ENCODE measurements around the gene RASSF1. TPM values are rescaled to one million over a fixed set of nuclear protein-coding genes. Genes with fewer than 3 reads are reported as not detected.

RASSF1 gene
- total RNA-seq, 1 experiment from 2014 or later, result 37.1 TPM

- in situ Hi-C loops (cut with HindIII; ENCODE audit: low pct_unique_long_range_greater_than_20kb, low sequenced_read_pairs), result no loop called here
- DNase-seq (ENCODE audit: low read depth), result no peak
These were observed 9.2 kb downstream of the RASSF1 start for GRCh38 chr3:50331364-50331907.

GRCh38 chr3:50330330-50330729, 10.3 kb downstream of the RASSF1 start:
- no peak for DNase-seq (ENCODE audit: low read depth)
- in situ Hi-C loops (cut with HindIII; ENCODE audit: low pct_unique_long_range_greater_than_20kb, low sequenced_read_pairs), result no loop called here

DNA sequence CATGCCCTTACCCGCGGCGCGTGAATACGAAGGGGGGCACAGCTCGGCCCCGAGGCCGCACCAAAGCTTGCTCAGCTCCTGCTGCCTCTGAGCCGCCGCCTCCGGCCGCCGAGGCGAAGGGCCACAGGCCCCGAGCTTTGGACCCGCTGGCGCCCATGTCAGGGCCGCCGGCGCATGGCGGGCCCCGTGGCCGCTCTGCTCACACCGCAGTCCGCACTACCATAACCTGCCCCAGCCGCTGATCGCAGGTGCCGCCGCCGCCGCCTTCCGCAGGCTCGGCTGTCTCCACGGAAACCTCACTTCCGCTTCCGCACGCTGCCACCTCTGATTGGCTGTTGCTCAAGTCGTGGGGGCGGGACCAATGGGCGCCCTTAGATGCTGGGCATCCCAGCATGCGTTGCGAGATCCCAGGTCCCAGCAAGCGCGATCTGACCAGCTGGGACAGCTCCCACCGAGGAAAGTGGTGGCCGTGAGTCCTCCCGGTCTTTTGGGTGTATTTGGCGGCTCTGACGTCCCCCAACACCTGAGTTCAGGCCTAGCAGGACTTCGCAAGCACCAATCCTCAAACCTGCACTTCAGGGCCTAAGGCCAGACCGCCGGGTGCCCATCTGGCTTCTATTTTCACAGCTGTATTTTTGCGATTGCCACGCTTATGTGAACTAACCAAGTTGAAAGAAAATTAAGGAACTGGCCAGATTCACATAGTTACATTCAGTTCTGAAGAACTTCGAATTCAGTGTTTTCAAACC, 12.5 kb downstream of the RASSF1 start, which contains the start of gene TUSC2:
TSS of gene TUSC2 (minus strand) at position 281 of the 749 bp plus-strand sequence. CDS start at position 157, 124 bp downstream.
- in situ Hi-C loops (cut with HindIII; ENCODE audit: low pct_unique_long_range_greater_than_20kb, low sequenced_read_pairs), result no loop called here
- DNase-seq (ENCODE audit: low read depth), result peak; percentile 82

- in situ Hi-C loops (cut with HindIII; ENCODE audit: low pct_unique_long_range_greater_than_20kb, low sequenced_read_pairs), result no loop called here
- no peak for DNase-seq (ENCODE audit: low read depth)
These were observed 13.5 kb downstream of the RASSF1 start for GRCh38 chr3:50327129-50327528.

- DNase-seq (ENCODE audit: low read depth), result no peak
- in situ Hi-C loops (cut with HindIII; ENCODE audit: low pct_unique_long_range_greater_than_20kb, low sequenced_read_pairs), result no loop called here
These were observed 14.5 kb downstream of the RASSF1 start for GRCh38 chr3:50326182-50326541.

DNA sequence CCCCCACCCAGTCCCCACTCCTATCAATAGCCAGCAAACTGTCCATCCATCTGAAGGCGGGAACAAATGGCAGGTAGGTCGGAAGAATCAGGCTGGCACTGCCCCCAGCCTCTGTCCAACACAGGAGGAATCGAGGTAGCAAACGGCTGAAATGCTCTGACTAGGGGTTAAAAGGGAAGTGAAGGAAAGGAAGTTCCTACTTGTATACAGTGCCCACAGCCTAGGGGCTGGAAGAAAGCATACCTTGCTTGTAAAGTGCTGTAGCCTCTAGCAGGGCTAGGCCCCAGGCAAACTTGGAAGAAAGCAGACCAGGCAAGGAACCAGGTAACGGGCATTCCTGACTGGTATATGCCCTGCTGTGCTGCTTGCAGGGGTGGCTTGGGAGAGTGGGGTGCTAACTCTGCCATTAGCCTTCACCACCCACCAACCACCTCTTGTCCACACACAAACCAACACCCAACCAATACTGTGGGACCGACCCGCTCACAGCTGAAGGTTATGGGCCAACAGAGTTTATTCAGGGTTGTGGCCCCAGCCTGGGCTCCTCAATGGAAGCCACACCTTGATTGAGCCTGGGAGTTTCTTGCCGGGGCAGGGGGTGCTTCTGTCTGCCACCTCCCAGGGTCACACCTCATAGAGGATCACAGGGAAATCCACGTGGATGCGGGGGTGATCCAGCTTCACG, 15.0 kb downstream of the RASSF1 start:
- no peak for DNase-seq (ENCODE audit: low read depth)
- in situ Hi-C loops (cut with HindIII; ENCODE audit: low pct_unique_long_range_greater_than_20kb, low sequenced_read_pairs), result no loop called here

DNA sequence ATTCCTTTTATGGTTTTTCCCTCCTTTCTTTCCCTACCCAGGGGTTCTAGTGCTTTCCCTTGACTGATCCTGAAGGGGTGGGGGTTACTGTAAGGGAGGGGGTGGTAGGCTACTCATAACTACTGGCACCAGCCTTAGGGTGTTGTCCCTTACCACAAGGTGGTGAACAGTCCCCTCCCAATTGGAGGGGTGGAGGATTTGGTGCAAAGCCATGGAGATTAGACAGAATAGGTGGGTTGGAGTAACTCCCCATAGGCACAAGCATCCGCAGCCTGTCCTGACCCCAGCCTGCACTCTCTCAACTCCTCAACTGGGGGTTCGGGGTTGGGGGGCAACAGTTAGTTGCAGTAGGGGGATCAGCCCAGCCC, 15.5 kb downstream of the RASSF1 start:
- no peak for DNase-seq (ENCODE audit: low read depth)
- in situ Hi-C loops (cut with HindIII; ENCODE audit: low pct_unique_long_range_greater_than_20kb, low sequenced_read_pairs), result no loop called here

DNA sequence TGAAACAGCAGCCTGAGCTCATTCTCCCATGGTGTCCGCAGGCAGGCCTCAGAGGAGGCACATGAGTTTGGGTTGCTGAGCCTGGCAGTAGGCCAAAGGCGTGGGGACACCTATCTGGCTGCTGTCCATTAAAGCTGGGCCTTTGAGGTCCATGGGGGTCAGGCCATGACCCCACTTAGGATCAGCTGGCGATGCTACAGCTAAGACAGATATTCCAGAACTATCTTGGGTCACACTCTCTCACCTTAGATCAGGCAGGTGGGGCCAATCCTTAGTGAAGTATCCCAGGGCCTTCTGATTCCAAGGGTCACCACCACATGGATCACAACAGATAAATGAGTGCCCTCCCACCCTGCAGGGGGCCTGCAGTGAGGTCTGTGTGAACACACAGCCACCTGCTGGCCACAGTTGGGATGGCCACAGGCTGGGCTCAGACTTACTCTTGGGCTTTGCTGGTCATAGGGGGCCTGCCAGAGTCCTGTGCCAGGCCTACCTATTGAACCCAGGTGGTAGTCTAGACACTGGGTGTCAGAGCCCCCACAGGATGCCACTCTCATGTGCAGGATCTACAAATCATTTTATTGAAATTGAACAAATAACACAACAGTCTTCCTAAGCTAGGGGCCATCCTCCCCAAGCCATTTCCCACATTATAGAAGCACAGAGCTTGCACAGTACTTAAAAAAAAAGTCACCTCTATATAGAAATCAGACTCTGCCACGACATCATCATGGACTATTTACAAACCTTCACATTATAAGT, 16.1 kb downstream of the RASSF1 start:
- in situ Hi-C loops (cut with HindIII; ENCODE audit: low pct_unique_long_range_greater_than_20kb, low sequenced_read_pairs), result no loop called here

DNA sequence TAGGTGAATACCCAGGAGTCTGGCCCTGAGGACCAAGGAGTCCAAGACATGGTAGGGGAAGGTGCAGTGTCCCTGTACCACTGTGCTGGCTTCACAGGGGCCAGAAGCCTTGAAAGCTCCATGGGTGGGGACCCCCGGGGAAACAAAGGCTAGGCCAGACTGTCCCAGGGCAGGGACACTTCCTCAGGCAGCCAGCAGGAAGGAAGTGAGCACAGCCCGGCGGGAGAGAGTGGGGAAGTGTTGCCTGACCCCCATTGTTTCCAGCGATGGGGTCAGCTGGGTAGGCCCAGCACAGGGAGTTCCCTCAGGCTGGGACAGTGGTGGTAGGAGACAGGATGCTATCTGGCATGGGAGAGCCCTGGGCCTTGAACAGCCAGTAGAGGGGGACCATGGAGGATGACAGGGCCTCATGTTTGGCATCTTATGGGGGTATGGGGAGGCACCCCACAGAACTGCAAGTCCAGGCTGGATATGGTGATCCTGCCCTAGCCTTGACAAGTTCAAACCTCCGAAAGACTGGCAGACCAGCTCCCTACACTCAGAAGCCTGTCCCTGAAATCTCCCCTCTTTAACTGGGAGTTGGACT, 16.9 kb downstream of the RASSF1 start:
- in situ Hi-C loops (cut with HindIII; ENCODE audit: low pct_unique_long_range_greater_than_20kb, low sequenced_read_pairs), result no loop called here
- no peak for DNase-seq (ENCODE audit: low read depth)

More for the DNA sequence above, 16.1 kb downstream of the RASSF1 start:
- peak; percentile 49 for DNase-seq (ENCODE audit: low read depth)

GRCh38 chr3:50323092-50323600, 17.5 kb downstream of the RASSF1 start:
- DNase-seq (ENCODE audit: low read depth), result no peak
- in situ Hi-C loops (cut with HindIII; ENCODE audit: low pct_unique_long_range_greater_than_20kb, low sequenced_read_pairs), result no loop called here

- in situ Hi-C loops (cut with HindIII; ENCODE audit: low pct_unique_long_range_greater_than_20kb, low sequenced_read_pairs), result no loop called here
- DNase-seq (ENCODE audit: low read depth), result no peak
These were observed 18.1 kb downstream of the RASSF1 start, which contains the start of gene HYAL2 for GRCh38 chr3:50322386-50323091. Gene HYAL2, minus strand, starts transcription at chr3:50322745. Its CDS starts 2,256 bp downstream, at chr3:50320489.

DNA sequence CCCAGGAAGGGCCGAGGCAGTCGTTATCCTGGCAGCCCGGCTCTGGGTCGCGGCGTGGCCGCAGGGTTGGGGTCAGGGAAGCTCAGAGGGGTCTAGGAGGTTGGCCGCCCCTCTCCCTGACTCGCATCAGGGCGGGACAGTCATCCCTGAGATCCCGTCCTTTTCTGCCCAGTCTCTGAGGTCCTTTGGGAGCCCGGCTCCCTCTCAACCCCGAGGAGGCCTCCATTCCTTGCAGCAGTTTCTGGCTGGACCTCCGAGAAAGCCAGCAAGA, 18.6 kb downstream of the RASSF1 start:
- no peak for DNase-seq (ENCODE audit: low read depth)
- in situ Hi-C loops (cut with HindIII; ENCODE audit: low pct_unique_long_range_greater_than_20kb, low sequenced_read_pairs), result no loop called here

DNA sequence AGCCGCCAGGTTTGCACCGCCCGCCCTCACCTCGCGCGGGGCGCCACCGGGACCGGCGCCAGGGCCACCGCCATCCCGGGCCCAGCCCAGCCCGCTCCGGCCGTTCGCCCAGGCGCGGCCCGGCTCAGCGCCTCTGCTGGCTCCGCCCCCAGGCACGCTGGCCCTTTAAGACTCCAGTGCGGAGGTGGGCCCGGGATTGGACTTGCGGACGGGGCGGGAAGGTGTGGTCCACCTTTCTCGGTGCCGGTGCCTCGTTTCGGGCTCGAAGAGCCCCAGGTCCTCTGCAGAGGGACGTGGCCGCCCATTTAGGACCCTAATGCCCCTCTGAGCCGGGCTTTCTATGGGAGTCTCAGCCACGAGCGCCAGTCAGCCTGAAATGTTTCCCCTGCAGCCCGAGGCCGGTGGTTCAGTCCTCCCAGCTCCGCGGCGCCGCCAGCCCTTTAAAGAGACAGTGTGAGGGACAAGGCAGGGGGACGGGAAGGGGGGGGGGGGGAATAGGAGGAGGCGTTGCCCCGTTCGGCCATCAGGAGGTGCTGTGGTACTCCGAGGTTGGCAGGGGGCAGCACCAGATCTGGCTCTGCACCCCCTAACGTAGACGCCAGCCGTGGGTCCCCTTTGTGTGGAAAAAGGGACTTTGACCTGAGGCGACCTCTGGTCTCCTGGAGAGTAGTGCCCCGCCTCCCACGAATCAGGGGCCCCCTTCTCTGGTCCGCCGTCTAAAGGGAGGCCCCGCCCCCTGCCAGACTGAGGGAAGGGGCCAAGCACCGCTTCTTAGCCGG, 19.1 kb downstream of the RASSF1 start:
- DNase-seq (ENCODE audit: low read depth), result peak; percentile 88
- in situ Hi-C loops (cut with HindIII; ENCODE audit: low pct_unique_long_range_greater_than_20kb, low sequenced_read_pairs), result no loop called here

DNA sequence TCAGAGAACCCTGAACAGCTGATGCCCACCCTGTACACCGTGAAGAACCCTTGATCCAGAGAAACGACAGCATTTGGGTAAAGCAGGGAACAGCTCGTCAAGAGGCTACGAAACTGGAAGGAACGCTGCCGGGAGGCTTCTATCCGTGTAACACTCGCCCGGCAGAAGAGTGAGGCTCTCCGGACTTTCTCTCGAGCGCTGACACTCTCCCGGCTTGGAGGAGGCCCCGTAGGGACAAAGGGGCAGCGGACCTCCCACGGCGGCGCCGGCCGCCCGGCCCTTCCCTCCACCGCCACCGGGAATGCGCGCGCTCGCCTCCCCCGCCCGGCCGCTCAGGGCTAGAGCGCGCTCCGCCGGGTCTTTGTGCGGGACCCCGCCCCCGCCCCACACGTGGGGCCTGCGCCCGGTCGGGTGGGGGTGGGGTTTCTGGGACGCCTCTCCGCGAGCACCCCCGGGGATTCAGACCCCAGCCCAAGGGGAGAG, 19.7 kb downstream of the RASSF1 start:
- peak; percentile 77 for DNase-seq (ENCODE audit: low read depth)
- in situ Hi-C loops (cut with HindIII; ENCODE audit: low pct_unique_long_range_greater_than_20kb, low sequenced_read_pairs), result no loop called here

- in situ Hi-C loops (cut with HindIII; ENCODE audit: low pct_unique_long_range_greater_than_20kb, low sequenced_read_pairs), result no loop called here
- no peak for DNase-seq (ENCODE audit: low read depth)
These were observed 20.6 kb downstream of the RASSF1 start for GRCh38 chr3:50319894-50320625.

DNA sequence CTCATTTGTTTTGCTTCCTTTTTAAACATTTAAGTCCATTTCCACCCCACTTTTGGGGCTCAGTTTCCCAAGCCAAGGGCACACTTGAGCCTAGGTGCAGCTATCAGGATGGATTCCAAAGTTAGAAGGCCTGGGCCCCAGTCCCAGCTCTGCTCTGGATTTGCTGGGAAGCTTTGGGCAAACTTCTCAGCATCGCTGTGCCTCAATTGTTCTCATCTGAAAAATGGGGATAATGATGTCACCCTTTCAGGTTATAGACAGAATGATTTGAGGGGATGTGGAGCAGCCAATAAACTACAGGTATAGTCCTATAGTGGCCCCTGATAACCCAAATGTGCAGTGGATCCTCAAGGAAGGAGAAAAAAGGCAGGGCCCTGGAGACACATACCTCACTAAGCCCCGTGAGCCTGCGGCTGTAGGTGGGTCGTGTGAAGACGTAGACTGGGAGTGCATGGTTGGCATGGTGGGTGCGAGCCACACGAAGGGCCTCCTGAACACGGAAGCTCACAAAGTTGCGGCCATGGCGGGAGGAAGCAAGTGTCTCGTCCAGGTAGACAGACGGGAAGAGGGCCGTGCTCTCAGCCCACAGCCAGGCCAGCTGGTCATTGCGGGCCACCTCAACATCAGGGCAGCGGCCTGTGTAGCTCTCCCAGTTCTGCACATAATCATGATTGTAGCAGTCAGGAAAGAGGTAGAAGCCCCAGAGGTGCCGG, 21.3 kb downstream of the RASSF1 start:
- in situ Hi-C loops (cut with HindIII; ENCODE audit: low pct_unique_long_range_greater_than_20kb, low sequenced_read_pairs), result no loop called here
- DNase-seq (ENCODE audit: low read depth), result no peak

Measured in Caki2 (cell line).